ENCODE results near the gene SPECC1. TPM values are rescaled to one million over a fixed set of nuclear protein-coding genes. Genes with fewer than 3 reads are reported as not detected.

SPECC1 gene
- total and polyA plus RNA-seq, 7 donors = 10.9 to 98.3 (median 43.5) TPM

- Histone ChIP-seq H3K9me3 (no peaks in the 10 kb centered on the region), H3K27me3 (no peaks in the 10 kb centered on the region), H3K4me3 (no peak overlapping the region), H3K27ac (no peak overlapping the region), H3K4me1 (peaks cover 0 to 12% (median 3%) of the 10 kb centered on the region in 4 donors), H3K36me3 (no peaks in the 10 kb centered on the region)
- no peak for DNase-seq
- WGBS, 2 donors = 79 to 84% methylated on average over 11 of the region's 11 CpGs
- intact Hi-C loops (cut with DNase I) = no loop called here
- TF ChIP-seq CTCF (IDR thresholded peaks at IDR 0.05) (no peak), POLR2AphosphoS5 (IDR thresholded peaks at IDR 0.05) (no peak), EP300 (IDR thresholded peaks at IDR 0.05) (no peak), POLR2A (IDR thresholded peaks at IDR 0.05) (no peak)
These were observed 272.7 kb downstream of the SPECC1 start for GRCh38 chr17:20281860-20282259.

- Histone ChIP-seq H3K4me1 (peaks cover 0 to 6% (median 0%) of the 10 kb centered on the region in 4 donors), H3K27me3 (no peaks in the 10 kb centered on the region), H3K27ac (no peak overlapping the region), H3K36me3 (no peaks in the 10 kb centered on the region), H3K9me3 (no peaks in the 10 kb centered on the region), H3K4me3 (no peak overlapping the region)
- TF ChIP-seq CTCF (IDR thresholded peaks at IDR 0.05) (no peak), POLR2A (IDR thresholded peaks at IDR 0.05) (no peak), EP300 (IDR thresholded peaks at IDR 0.05) (no peak)
- intact Hi-C loops (cut with DNase I) = no loop called here
- no peak for DNase-seq
- 92 to 94% methylated on average over 9 of the region's 9 CpGs for WGBS, 2 donors
These were observed 273.6 kb downstream of the SPECC1 start for GRCh38 chr17:20282526-20283308.

GRCh38 chr17:20284022-20284421 lies 274.9 kb downstream of the SPECC1 start:
- intact Hi-C loops (cut with DNase I) = no loop called here
- WGBS, 2 donors = 88 to 90% methylated on average over 3 of the region's 3 CpGs
- DNase-seq = no peak
- Histone ChIP-seq H3K4me3 (no peak overlapping the region), H3K9me3 (no peaks in the 10 kb centered on the region), H3K4me1 (peaks cover 0 to 6% (median 0%) of the 10 kb centered on the region in 4 donors), H3K27me3 (no peaks in the 10 kb centered on the region), H3K36me3 (no peaks in the 10 kb centered on the region), H3K27ac (peak overlapping the region in 1 of 4 donors; percentile 29)
- TF ChIP-seq POLR2A (IDR thresholded peaks at IDR 0.05) (no peak), EP300 (IDR thresholded peaks at IDR 0.05) (no peak), CTCF (IDR thresholded peaks at IDR 0.05) (no peak), POLR2AphosphoS5 (IDR thresholded peaks at IDR 0.05) (no peak)

- Histone ChIP-seq H3K27me3 (no peaks in the 10 kb centered on the region), H3K9me3 (no peaks in the 10 kb centered on the region), H3K4me3 (no peak overlapping the region), H3K27ac (peak overlapping the region in 1 of 4 donors; percentile 29), H3K4me1 (peaks cover 0 to 6% (median 0%) of the 10 kb centered on the region in 4 donors), H3K36me3 (no peaks in the 10 kb centered on the region)
- DNase-seq = no peak
- 90 to 93% methylated on average over 6 of the region's 6 CpGs for WGBS, 2 donors
- intact Hi-C loops (cut with DNase I) = no loop called here
- TF ChIP-seq POLR2AphosphoS5 (IDR thresholded peaks at IDR 0.05) = no peak
- no peak for TF ChIP-seq EP300 (IDR thresholded peaks at IDR 0.05)
- TF ChIP-seq POLR2A (IDR thresholded peaks at IDR 0.05) = no peak
- TF ChIP-seq CTCF (IDR thresholded peaks at IDR 0.05) = no peak
These were observed 275.6 kb downstream of the SPECC1 start for GRCh38 chr17:20284570-20285295.

Data from sigmoid colon (tissue), 7 donors.